GM12873 (cell line): ENCODE data around the gene SHC2.

Experiments
- CTCF ChIP-seq: IDR thresholded peaks from 2 replicates; pipeline ENCODE4 v1.5.1; 2012; ENCODE audit warnings: low read depth, mild to moderate bottlenecking, moderate library complexity, low read length, control low read depth; ENCODE audit not compliant: insufficient read depth; ENCODE audit errors: missing control alignments

Gene SHC2

GRCh38 chr19:430701-431100 lies 30.1 kb downstream of the SHC2 start:
- TF ChIP-seq CTCF, result no peak

GRCh38 chr19:428149-428548 lies 32.7 kb downstream of the SHC2 start:
- TF ChIP-seq CTCF, result no peak

- TF ChIP-seq CTCF, result no peak
These were observed 33.9 kb downstream of the SHC2 start for GRCh38 chr19:426725-427445.

GRCh38 chr19:425056-425455 lies 35.8 kb downstream of the SHC2 start:
- TF ChIP-seq CTCF, result no peak

- no peak for TF ChIP-seq CTCF
These were observed 36.3 kb downstream of the SHC2 start for GRCh38 chr19:424546-424945.

- no peak for TF ChIP-seq CTCF
These were observed 37.0 kb downstream of the SHC2 start for GRCh38 chr19:423691-424466.

- no peak for TF ChIP-seq CTCF
These were observed 38.5 kb downstream of the SHC2 start for GRCh38 chr19:422213-422916.
